Measurements from ENCODE around the gene TMEM50B.
"Not testable (repeated sequence)": the region's sequence is repeated elsewhere in the genome, so short reads cannot be mapped to it uniquely, and the experiment has no call there.

Gene TMEM50B

GRCh38 chr21:33480481-33481103 lies 818 bp upstream of the TMEM50B start:
- DNase-seq, result no peak
- intact Hi-C loops (cut with DNase I), result loop anchor here (2.0 kb wide), 1 partner anchor 62 kb away; the partner anchor contains the start of genes GART and SON

- DNase-seq, result peak in 6 of 10 donors; percentile 12 to 80 (median 52)
- intact Hi-C loops (cut with DNase I), result loop anchor here (1.0 kb wide), 1 partner anchor 12 kb away; the partner anchor contains the start of gene DNAJC28
Measured at GRCh38 chr21:33478935-33479678, 667 bp downstream of the TMEM50B start.

GRCh38 chr21:33478182-33478581 lies 1.6 kb downstream of the TMEM50B start:
- DNase-seq, result no peak
- intact Hi-C loops (cut with DNase I), result no loop called here

GRCh38 chr21:33477066-33477465 lies 2.7 kb downstream of the TMEM50B start:
- no peak for DNase-seq
- intact Hi-C loops (cut with DNase I), result no loop called here

DNA sequence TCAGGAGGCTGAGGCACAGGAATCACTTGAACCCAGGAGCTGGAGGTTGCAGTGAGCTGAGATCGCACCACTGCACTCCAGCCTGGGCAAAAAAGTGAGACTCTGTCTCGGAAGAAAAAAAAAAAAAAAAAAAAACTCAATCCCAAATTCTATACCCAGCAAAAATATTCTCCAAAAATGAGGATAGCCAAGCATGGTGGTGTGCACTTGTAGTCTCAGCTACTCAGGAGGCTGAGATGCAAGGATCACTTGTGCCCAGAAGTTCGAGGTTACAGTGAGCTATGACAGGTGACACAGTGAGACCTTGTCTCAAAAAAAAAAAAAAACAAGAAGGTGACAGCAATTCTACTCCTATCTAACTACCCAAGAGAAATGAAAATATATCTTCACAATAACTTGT lies 6.4 kb downstream of the TMEM50B start:
- no peak for DNase-seq
- intact Hi-C loops (cut with DNase I), result no loop called here

DNA sequence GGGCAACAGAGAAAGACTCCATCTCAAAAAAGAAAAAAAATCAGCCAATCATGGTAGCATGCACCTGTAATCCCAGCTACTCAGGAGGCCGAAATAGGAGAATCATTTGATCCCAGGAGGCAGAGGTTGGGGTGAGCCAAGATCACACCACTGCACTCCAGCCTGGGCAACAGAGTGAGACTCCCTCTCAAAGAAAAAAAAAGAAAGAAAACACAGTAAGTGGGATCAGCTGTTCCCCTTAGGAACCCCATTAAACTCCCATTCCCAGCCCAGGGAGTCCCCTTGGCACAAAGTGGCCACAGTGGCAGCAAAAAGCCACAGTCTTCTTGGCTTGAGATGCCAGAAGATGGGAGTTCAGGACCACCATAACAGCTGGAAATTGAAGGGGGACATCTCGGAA lies 9.1 kb downstream of the TMEM50B start:
- intact Hi-C loops (cut with DNase I), result no loop called here
- DNase-seq, result no peak

DNA sequence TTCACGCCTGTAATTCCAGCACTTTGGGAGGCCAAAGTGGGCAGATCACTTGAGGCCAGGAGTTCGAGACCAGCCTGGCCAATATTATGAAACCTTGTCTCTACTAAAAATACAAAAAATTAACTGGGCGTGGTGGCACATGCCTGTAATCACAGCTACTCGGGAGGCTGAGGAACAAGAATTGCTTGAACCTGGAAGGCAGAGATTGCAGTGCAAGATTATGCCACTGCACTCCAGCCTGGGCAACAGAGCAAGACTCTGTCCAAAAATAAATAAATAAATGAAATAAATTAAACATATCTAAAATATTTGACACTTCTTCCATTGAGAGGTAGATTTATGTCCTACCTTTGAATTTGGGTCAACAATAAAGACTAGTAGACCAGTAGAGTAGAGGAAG lies 10.6 kb downstream of the TMEM50B start:
- intact Hi-C loops (cut with DNase I); DNase-seq: not testable (repeated sequence)

DNA sequence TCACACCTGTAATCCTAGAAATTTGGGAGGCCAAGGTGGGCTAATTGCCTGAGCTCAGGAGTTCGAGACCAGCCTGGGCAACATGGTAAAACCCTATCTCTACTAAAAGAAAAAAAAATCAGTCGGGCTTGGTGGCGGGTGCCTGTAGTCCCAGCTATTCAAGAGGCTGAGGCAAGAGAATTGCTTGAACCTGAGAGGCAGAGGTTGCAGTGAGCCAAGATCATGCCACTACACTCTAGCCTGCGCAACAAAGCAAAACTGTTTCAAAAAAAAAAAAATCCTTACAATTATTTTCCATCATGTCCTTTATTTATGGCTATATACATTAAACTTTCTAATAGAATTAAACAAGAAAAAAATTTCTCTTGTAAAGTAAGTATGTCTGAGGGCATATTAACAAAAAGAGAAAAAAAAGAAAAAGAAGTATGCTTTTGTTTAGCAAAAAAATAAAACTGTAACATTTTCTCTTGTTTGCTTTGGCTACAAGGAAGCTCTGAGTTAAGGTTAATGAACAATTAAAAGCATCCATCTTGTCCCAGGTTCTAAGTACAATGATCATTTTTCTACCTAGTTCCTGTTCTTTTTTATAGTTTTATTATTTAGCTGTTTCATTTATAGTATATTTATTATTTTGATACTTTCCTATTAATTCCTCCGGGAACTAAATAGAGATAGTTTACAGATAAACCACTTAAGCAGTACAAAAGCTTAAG lies 18.1 kb downstream of the TMEM50B start:
- DNase-seq, result no peak
- intact Hi-C loops (cut with DNase I), result no loop called here

DNA sequence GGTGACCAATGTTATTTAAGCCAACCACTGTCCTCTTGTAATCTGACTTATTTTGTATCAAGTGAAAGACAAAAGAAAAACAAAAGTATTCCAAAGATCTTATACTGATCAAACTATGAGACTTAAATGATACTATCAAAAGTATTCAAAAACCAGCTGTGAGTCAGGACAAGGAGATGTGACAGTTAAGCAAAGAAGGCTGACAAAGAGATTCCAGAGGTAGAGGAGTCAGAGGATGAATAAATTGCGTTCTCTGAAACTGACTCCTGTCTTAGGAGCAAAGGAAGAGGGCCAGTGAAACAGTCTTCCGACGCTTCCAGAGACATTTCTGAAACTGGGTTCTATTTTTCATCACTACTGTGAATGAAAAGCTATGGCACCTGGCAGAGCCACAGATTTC lies 20.9 kb downstream of the TMEM50B start:
- intact Hi-C loops (cut with DNase I), result no loop called here

DNA sequence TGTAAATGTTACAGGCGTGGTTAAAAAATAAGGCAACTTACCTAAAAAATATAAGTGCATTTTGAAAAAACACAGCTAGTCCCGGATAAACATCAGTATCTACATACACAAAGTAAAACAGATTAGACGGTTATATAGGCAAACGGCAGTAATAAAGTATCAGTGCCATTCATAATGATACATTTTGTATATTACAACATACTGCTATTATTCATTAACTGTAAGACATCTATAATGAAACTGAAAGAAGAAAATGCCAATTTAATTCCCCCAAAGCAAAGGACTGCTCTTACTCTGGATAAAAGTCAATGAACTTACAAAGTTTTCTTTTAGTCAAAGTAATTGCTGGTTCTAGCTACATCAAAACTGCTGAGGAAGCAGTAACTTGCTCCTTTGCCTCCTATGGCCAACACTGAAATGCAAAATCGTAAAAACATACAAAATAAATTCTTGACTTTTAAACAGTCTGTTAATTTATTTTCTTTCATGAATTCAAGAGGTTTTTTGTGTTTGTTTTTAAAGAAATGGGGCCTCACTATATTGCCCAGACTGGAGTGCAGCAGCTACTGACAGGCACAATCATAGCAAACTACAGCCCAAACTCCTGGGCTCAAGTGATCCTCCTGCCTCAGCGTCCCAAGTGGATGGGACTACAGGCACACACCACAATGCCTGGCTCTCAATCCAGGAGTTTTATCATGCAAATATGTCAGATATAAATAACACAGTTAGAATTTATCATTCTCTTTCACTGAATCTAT lies 23.9 kb downstream of the TMEM50B start:
- no peak for DNase-seq
- intact Hi-C loops (cut with DNase I), result no loop called here

More for the DNA sequence above, 20.9 kb downstream of the TMEM50B start:
- DNase-seq, result no peak

GRCh38 chr21:33452362-33452761 lies 27.4 kb downstream of the TMEM50B start:
- DNase-seq, result no peak
- intact Hi-C loops (cut with DNase I), result no loop called here

- intact Hi-C loops (cut with DNase I), result no loop called here
- DNase-seq, result no peak
Measured at GRCh38 chr21:33451634-33452071, 28.1 kb downstream of the TMEM50B start.

- intact Hi-C loops (cut with DNase I), result loop anchor here (10.0 kb wide), 1 partner anchor 615 kb away; no protein-coding TSS in a partner anchor
- no peak for DNase-seq
Measured at GRCh38 chr21:33449616-33450015, 30.2 kb downstream of the TMEM50B start.

GRCh38 chr21:33446620-33447019 lies 33.2 kb downstream of the TMEM50B start:
- intact Hi-C loops (cut with DNase I), result loop anchor here (10.0 kb wide), 1 partner anchor 612 kb away; no protein-coding TSS in a partner anchor
- DNase-seq, result not testable (repeated sequence)

DNA sequence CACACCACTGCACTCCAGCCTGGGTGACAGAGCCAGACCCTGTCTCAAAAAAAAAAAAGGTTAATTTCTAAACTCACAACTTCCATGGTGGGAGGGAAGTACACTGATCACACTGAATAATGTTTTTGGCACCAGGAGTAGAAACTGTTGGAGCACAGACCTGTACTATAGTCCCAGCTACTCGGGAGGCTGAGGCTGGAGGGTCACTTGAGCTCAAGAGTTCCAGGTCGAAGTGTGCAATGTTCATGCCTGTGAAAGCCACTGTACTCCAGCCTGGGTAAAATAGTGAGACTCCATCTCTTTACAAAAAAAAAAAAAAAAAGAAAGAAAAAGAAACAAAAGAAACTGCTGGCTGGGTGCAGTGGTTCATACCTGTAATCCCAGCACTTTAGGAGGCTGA lies 35.3 kb downstream of the TMEM50B start:
- no peak for DNase-seq
- intact Hi-C loops (cut with DNase I), result loop anchor here (2.0 to 10.0 kb wide), 2 partner anchors 84 to 610 kb away; no protein-coding TSS in a partner anchor

- DNase-seq, result no peak
- intact Hi-C loops (cut with DNase I), result loop anchor here (10.0 kb wide), 1 partner anchor 608 kb away; no protein-coding TSS in a partner anchor
Measured at GRCh38 chr21:33443194-33443593, 36.6 kb downstream of the TMEM50B start.

- intact Hi-C loops (cut with DNase I), result loop anchor here (10.0 kb wide), 1 partner anchor 607 kb away; no protein-coding TSS in a partner anchor
- no peak for DNase-seq
Measured at GRCh38 chr21:33441489-33442477, 38.0 kb downstream of the TMEM50B start.

GRCh38 chr21:33437140-33437539 lies 42.6 kb downstream of the TMEM50B start:
- no peak for DNase-seq
- intact Hi-C loops (cut with DNase I), result no loop called here
